ENCODE data around the gene DRD4. TPM values are rescaled to one million over a fixed set of nuclear protein-coding genes. Genes with fewer than 3 reads are reported as not detected.

DRD4 gene
- total and polyA plus RNA-seq, 9 of the 15 experiments (the other 6 are each of a cell fraction or from before 2014, with no cell fraction given): 0.04 to 0.95 (median 0.21) TPM; not detected in 5

GRCh38 chr11:665704-666281 lies 28.7 kb downstream of the DRD4 start (continued):
- TF ChIP-seq MAZ (CRISPR knock-in tag; conservative IDR thresholded peaks at IDR 0.05 in 1 of 2, IDR thresholded peaks at IDR 0.05 in 1 of 2) (no peak), FOXA1 (IDR thresholded peaks at IDR 0.05; ENCODE audit: borderline replicate concordance) (no peak), ARNT (IDR thresholded peaks at IDR 0.05) (peak in 1 of 2 experiments; percentile 31; a peak in 1 of 4 replicates), LCOR (CRISPR knock-in tag; IDR thresholded peaks at IDR 0.05) (no peak), NR2C1 (IDR thresholded peaks at IDR 0.05) (no peak; the same call in 1 of the 2 replicates), NR2C1 (tag; IDR thresholded peaks at IDR 0.05) (no peak; the same call in 1 of the 2 replicates), MBD2 (IDR thresholded peaks at IDR 0.05; ENCODE audit: borderline replicate concordance, low read depth) (0 out of 2 replicates have a peak, but pooled peaks have one; percentile 45), IFI16 (CRISPR knock-in tag; IDR thresholded peaks at IDR 0.05) (no peak), EP400 (IDR thresholded peaks at IDR 0.05) (peak; percentile 77), ZNF124 (CRISPR knock-in tag; IDR thresholded peaks at IDR 0.05) (no peak), PTBP1 (IDR thresholded peaks at IDR 0.05; ENCODE audit: low read depth, low read length) (no peak), NUFIP1 (IDR thresholded peaks at IDR 0.05; ENCODE audit: partially characterized antibody) (no peak), ZNF3 (CRISPR knock-in tag; IDR thresholded peaks at IDR 0.05) (no peak), SP2 (IDR thresholded peaks at IDR 0.05; ENCODE audit: extremely low read depth, low read depth, low read length, poor library complexity, severe bottlenecking) (no peak), ZNF79 (CRISPR knock-in tag; IDR thresholded peaks at IDR 0.05; ENCODE audit: low read depth) (no peak), ZNF431 (CRISPR knock-in tag; IDR thresholded peaks at IDR 0.05) (no peak), RB1 (IDR thresholded peaks at IDR 0.05; ENCODE audit: low read depth) (no peak), ZKSCAN1 (IDR thresholded peaks at IDR 0.05; ENCODE audit: low read depth, low read length) (peak; percentile 48; the same call in 1 of the 2 replicates)
- TF ChIP-seq, protein P1, sequence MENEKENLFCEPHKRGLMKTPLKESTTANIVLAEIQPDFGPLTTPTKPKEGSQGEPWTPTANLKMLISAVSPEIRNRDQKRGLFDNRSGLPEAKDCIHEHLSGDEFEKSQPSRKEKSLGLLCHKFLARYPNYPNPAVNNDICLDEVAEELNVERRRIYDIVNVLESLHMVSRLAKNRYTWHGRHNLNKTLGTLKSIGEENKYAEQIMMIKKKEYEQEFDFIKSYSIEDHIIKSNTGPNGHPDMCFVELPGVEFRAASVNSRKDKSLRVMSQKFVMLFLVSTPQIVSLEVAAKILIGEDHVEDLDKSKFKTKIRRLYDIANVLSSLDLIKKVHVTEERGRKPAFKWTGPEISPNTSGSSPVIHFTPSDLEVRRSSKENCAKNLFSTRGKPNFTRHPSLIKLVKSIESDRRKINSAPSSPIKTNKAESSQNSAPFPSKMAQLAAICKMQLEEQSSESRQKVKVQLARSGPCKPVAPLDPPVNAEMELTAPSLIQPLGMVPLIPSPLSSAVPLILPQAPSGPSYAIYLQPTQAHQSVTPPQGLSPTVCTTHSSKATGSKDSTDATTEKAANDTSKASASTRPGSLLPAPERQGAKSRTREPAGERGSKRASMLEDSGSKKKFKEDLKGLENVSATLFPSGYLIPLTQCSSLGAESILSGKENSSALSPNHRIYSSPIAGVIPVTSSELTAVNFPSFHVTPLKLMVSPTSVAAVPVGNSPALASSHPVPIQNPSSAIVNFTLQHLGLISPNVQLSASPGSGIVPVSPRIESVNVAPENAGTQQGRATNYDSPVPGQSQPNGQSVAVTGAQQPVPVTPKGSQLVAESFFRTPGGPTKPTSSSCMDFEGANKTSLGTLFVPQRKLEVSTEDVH (IDR thresholded peaks at IDR 0.05; ENCODE audit: low read depth, partially characterized antibody): no peak
- TF ChIP-seq, protein P2, sequence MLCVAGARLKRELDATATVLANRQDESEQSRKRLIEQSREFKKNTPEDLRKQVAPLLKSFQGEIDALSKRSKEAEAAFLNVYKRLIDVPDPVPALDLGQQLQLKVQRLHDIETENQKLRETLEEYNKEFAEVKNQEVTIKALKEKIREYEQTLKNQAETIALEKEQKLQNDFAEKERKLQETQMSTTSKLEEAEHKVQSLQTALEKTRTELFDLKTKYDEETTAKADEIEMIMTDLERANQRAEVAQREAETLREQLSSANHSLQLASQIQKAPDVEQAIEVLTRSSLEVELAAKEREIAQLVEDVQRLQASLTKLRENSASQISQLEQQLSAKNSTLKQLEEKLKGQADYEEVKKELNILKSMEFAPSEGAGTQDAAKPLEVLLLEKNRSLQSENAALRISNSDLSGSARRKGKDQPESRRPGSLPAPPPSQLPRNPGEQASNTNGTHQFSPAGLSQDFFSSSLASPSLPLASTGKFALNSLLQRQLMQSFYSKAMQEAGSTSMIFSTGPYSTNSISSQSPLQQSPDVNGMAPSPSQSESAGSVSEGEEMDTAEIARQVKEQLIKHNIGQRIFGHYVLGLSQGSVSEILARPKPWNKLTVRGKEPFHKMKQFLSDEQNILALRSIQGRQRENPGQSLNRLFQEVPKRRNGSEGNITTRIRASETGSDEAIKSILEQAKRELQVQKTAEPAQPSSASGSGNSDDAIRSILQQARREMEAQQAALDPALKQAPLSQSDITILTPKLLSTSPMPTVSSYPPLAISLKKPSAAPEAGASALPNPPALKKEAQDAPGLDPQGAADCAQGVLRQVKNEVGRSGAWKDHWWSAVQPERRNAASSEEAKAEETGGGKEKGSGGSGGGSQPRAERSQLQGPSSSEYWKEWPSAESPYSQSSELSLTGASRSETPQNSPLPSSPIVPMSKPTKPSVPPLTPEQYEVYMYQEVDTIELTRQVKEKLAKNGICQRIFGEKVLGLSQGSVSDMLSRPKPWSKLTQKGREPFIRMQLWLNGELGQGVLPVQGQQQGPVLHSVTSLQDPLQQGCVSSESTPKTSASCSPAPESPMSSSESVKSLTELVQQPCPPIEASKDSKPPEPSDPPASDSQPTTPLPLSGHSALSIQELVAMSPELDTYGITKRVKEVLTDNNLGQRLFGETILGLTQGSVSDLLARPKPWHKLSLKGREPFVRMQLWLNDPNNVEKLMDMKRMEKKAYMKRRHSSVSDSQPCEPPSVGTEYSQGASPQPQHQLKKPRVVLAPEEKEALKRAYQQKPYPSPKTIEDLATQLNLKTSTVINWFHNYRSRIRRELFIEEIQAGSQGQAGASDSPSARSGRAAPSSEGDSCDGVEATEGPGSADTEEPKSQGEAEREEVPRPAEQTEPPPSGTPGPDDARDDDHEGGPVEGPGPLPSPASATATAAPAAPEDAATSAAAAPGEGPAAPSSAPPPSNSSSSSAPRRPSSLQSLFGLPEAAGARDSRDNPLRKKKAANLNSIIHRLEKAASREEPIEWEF (CRISPR knock-in tag; IDR thresholded peaks at IDR 0.05): no peak
